Measurements from ENCODE around the gene EFCAB5. TPM values are rescaled to one million over a fixed set of nuclear protein-coding genes. Genes with fewer than 3 reads are reported as not detected.

EFCAB5 gene
- total RNA-seq, 1 experiment from 2014 or later: 1.4 TPM

DNA sequence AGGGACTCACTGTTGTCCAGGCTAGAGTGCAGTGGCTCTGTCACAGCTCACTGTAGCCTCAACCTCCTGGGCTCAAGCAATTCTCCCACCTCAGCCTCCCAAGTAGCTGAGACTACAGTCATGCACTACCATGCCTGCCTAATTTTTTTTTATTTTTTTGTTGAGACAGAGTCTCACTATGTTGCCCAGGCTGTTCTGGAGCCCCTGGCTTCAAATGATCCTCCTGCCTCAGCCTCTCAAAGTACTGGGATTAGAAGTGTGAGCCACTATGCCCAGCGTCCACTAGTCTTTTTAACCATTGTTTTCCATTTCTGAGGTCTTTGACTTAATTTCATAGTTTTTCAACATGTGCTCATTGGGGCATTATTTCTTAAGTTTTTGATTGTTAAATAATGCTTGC lies 188.7 kb downstream of the EFCAB5 start:
- Histone ChIP-seq H3K27ac (no peak overlapping the region), H3K79me2 (ENCODE audit: low read depth) (peaks cover 60% of the 10 kb centered on the region), H2AFZ (no peak overlapping the region), H3F3A (ENCODE audit: insufficient read depth, low read depth) (0 out of 2 replicates have a peak, but pooled peaks cover 5% of the 10 kb centered on the region), H3K9me3 (ENCODE audit: insufficient read depth, low read depth) (no peaks in the 10 kb centered on the region), H3K4me2 (no peak overlapping the region), H3K27me3 (ENCODE audit: insufficient read depth, low read depth) (no peaks in the 10 kb centered on the region), H3K4me3 (no peak overlapping the region), H3K4me1 (replicated peaks; ENCODE audit: insufficient read depth) (no peaks in the 10 kb centered on the region), H3K9me2 (ENCODE audit: insufficient read depth) (no peaks in the 10 kb centered on the region), H4K20me1 (ENCODE audit: insufficient read depth) (peaks cover 38% of the 10 kb centered on the region), H3K36me3 (ENCODE audit: low read depth) (peaks cover 24% of the 10 kb centered on the region)
- BruUV-seq (replicated peaks): no TSS peak
- intact Hi-C loops (cut with micrococcal nuclease; ENCODE audit: unreplicated experiment): no loop called here
- CTCF ChIA-PET: interaction anchor here (0.6 kb wide), 1 partner anchor 268 kb away, joined by 3 read pairs; no protein-coding TSS in a partner anchor
- DNase-seq: no peak
- POLR2A ChIA-PET (ENCODE audit: unreplicated experiment): interaction anchor here (0.6 kb wide), 1 partner anchor 319 kb away, joined by 8 read pairs; no protein-coding TSS in a partner anchor
- TF ChIP-seq, protein P1, sequence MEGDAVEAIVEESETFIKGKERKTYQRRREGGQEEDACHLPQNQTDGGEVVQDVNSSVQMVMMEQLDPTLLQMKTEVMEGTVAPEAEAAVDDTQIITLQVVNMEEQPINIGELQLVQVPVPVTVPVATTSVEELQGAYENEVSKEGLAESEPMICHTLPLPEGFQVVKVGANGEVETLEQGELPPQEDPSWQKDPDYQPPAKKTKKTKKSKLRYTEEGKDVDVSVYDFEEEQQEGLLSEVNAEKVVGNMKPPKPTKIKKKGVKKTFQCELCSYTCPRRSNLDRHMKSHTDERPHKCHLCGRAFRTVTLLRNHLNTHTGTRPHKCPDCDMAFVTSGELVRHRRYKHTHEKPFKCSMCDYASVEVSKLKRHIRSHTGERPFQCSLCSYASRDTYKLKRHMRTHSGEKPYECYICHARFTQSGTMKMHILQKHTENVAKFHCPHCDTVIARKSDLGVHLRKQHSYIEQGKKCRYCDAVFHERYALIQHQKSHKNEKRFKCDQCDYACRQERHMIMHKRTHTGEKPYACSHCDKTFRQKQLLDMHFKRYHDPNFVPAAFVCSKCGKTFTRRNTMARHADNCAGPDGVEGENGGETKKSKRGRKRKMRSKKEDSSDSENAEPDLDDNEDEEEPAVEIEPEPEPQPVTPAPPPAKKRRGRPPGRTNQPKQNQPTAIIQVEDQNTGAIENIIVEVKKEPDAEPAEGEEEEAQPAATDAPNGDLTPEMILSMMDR (conservative IDR thresholded peaks at IDR 0.05): no peak
- no peak for TF ChIP-seq EZH2 (IDR thresholded peaks at IDR 0.05; ENCODE audit: low read depth)

DNA sequence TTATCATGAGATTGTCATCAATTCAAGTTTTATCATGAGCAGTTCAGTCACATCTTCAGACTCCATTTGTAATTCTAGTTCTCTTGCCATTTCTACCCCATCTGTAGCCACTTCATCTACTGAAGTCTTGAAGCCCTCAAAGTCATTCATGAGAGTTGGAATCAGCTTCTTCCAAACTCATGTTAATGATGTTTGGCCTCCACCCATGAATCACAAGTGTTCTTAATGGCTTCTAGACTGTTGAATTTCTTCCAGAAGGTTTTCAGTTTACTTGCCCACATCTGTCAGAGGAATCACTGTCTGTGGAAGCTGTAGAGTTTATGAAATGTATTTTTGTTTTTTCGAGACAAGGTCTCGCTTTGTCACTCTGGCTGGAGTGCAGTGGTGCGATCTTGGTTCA lies 191.2 kb downstream of the EFCAB5 start:
- no peak overlapping the region for H3K4me3 ChIP-seq
- H2AFZ ChIP-seq: no peak overlapping the region
- H3F3A ChIP-seq (ENCODE audit: insufficient read depth, low read depth): 0 out of 2 replicates have a peak, but pooled peaks cover 5% of the 10 kb centered on the region
- H3K9me3 ChIP-seq (ENCODE audit: insufficient read depth, low read depth): no peaks in the 10 kb centered on the region
- TF ChIP-seq, protein P1 (conservative IDR thresholded peaks at IDR 0.05): no peak
- TF ChIP-seq EZH2 (IDR thresholded peaks at IDR 0.05; ENCODE audit: low read depth): no peak
- CTCF ChIA-PET: interaction anchor here (0.6 kb wide), 1 partner anchor 18 kb away, joined by 8 read pairs; no protein-coding TSS in a partner anchor
- H3K4me1 ChIP-seq (replicated peaks; ENCODE audit: insufficient read depth): no peaks in the 10 kb centered on the region
- H3K79me2 ChIP-seq (ENCODE audit: low read depth): peaks cover 45% of the 10 kb centered on the region
- peaks cover 13% of the 10 kb centered on the region for H3K36me3 ChIP-seq (ENCODE audit: low read depth)
- intact Hi-C loops (cut with micrococcal nuclease; ENCODE audit: unreplicated experiment): no loop called here
- H3K9me2 ChIP-seq (ENCODE audit: insufficient read depth): no peaks in the 10 kb centered on the region
- POLR2A ChIA-PET (ENCODE audit: unreplicated experiment): no interaction called here
- no peak overlapping the region for H3K27ac ChIP-seq
- DNase-seq: no peak
- H4K20me1 ChIP-seq (ENCODE audit: insufficient read depth): peaks cover 19% of the 10 kb centered on the region
- no peaks in the 10 kb centered on the region for H3K27me3 ChIP-seq (ENCODE audit: insufficient read depth, low read depth)
- BruUV-seq (replicated peaks): no TSS peak
- no peak overlapping the region for H3K4me2 ChIP-seq

DNA sequence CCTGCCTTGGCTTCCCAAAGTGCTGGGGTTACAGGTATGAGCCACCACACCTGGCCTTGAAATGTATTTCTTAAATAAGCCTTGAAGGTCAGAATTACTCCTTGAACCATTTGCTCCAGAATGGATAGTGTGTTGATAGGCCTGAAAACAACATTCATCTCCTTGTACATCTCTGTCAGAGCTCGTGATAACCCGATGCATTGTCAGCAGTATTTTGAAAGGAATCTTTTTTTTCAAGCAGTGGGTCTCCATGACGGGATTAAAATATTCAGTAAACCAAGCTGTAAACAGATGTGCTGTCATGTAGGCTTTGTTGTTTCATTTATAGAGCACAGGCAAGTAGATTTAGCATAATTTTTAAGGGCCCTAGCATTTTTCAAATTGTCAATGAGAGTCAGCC lies 191.8 kb downstream of the EFCAB5 start:
- no peak for DNase-seq
- intact Hi-C loops (cut with micrococcal nuclease; ENCODE audit: unreplicated experiment): no loop called here
- BruUV-seq (replicated peaks): no TSS peak
- H3K27ac ChIP-seq: no peak overlapping the region
- no peak for TF ChIP-seq EZH2 (IDR thresholded peaks at IDR 0.05; ENCODE audit: low read depth)
- TF ChIP-seq, protein P1 (conservative IDR thresholded peaks at IDR 0.05): no peak
- H3K4me3 ChIP-seq: no peak overlapping the region
- no peaks in the 10 kb centered on the region for H3K4me1 ChIP-seq (replicated peaks; ENCODE audit: insufficient read depth)
- H3K9me3 ChIP-seq (ENCODE audit: insufficient read depth, low read depth): no peaks in the 10 kb centered on the region
- no peak overlapping the region for H3K4me2 ChIP-seq
- peaks cover 13% of the 10 kb centered on the region for H3K36me3 ChIP-seq (ENCODE audit: low read depth)
- peaks cover 44% of the 10 kb centered on the region for H3K79me2 ChIP-seq (ENCODE audit: low read depth)
- 0 out of 2 replicates have a peak, but pooled peaks cover 5% of the 10 kb centered on the region for H3F3A ChIP-seq (ENCODE audit: insufficient read depth, low read depth)
- H3K27me3 ChIP-seq (ENCODE audit: insufficient read depth, low read depth): no peaks in the 10 kb centered on the region
- ChIA-PET CTCF (interaction anchor here (0.6 kb wide), 1 partner anchor 18 kb away, joined by 8 read pairs; no protein-coding TSS in a partner anchor), POLR2A (ENCODE audit: unreplicated experiment) (interaction anchor here (0.6 kb wide), 1 partner anchor 10 kb away, joined by 6 read pairs; no protein-coding TSS in a partner anchor)
- H4K20me1 ChIP-seq (ENCODE audit: insufficient read depth): peaks cover 24% of the 10 kb centered on the region
- no peaks in the 10 kb centered on the region for H3K9me2 ChIP-seq (ENCODE audit: insufficient read depth)
- no peak overlapping the region for H2AFZ ChIP-seq

Measured in PC-9 (cell line).